ENCODE results near the gene TAOK1. TPM values are rescaled to one million over a fixed set of nuclear protein-coding genes. Genes with fewer than 3 reads are reported as not detected.

The TAOK1 gene
- polyA plus RNA-seq, 1 experiment: 34.2 TPM

DNA sequence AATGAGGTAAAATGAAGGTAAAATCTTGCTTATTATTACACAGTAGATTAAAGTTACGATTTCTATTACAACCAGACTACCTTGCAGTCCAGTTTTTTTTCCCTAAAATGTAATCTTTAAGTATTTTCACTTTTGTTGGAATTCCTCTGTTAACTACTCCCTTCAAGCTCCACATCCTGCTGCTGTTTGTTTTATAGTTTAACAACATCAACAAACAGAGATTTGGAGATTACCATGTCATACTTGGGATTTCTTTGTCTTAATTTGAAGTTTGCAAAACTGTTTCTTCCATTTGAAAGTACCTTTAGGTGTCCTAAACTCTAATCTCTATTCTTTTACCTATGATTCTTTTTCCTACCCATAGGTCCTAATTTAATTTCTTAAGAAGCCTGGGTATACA lies 93.3 kb downstream of the TAOK1 start:
- Histone ChIP-seq H3K27me3 (ENCODE audit: control insufficient read depth, insufficient read depth, low read length) (no peaks in the 10 kb centered on the region), H3K4me3 (ENCODE audit: low read depth, low read length) (no peak overlapping the region), H3K9me3 (ENCODE audit: control insufficient read depth, insufficient read depth, low read length) (no peaks in the 10 kb centered on the region), H3K27ac (ENCODE audit: low read depth, low read length) (no peak overlapping the region)
- POLR2A ChIA-PET: no interaction called here
- no peak for DNase-seq (ENCODE audit: low read depth, low spot score)
- TF ChIP-seq, protein P1, sequence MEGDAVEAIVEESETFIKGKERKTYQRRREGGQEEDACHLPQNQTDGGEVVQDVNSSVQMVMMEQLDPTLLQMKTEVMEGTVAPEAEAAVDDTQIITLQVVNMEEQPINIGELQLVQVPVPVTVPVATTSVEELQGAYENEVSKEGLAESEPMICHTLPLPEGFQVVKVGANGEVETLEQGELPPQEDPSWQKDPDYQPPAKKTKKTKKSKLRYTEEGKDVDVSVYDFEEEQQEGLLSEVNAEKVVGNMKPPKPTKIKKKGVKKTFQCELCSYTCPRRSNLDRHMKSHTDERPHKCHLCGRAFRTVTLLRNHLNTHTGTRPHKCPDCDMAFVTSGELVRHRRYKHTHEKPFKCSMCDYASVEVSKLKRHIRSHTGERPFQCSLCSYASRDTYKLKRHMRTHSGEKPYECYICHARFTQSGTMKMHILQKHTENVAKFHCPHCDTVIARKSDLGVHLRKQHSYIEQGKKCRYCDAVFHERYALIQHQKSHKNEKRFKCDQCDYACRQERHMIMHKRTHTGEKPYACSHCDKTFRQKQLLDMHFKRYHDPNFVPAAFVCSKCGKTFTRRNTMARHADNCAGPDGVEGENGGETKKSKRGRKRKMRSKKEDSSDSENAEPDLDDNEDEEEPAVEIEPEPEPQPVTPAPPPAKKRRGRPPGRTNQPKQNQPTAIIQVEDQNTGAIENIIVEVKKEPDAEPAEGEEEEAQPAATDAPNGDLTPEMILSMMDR (IDR thresholded peaks at IDR 0.05; ENCODE audit: low read depth, low read length): no peak
- CTCF ChIA-PET: interaction anchor here (1.1 to 2.6 kb wide), 2 partner anchors 53 to 114 kb away, joined by 3 to 11 read pairs; no protein-coding TSS in a partner anchor

DNA sequence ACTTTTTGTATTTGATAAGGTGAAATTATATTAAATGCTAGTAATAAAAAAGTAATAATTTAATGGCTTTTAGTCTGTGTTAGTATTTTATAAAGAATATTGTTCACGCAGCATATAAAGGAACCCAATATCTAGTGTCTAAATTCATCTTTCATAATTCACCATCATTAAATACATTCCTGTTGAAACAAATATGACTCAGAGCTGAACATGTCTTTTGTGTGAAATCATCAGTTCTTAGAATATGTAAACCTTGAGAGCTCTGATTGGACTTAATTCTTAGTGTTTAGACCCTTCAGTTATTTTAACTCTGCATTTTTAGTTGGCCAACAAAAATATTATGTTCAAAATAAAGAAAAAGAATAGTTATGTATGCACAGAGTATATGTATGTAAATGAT lies 104.8 kb downstream of the TAOK1 start:
- peak; percentile 3 for DNase-seq (ENCODE audit: low read depth, low spot score)
- Histone ChIP-seq H3K27ac (ENCODE audit: low read depth, low read length) (no peak overlapping the region), H3K4me3 (ENCODE audit: low read depth, low read length) (no peak overlapping the region), H3K9me3 (ENCODE audit: control insufficient read depth, insufficient read depth, low read length) (peaks cover 5% of the 10 kb centered on the region), H3K27me3 (ENCODE audit: control insufficient read depth, insufficient read depth, low read length) (no peaks in the 10 kb centered on the region)
- TF ChIP-seq, protein P1 (IDR thresholded peaks at IDR 0.05; ENCODE audit: low read depth, low read length): no peak
- ChIA-PET CTCF (interaction anchor here (0.8 to 1.6 kb wide), 3 partner anchors 41 to 125 kb away, joined by 3 to 5 read pairs (median 4); no protein-coding TSS in a partner anchor), POLR2A (interaction anchor here (0.6 to 1.5 kb wide), 4 partner anchors 10 to 436 kb away, joined by 3 to 6 read pairs (median 4); partner anchors contain the start of gene TAOK1)

DNA sequence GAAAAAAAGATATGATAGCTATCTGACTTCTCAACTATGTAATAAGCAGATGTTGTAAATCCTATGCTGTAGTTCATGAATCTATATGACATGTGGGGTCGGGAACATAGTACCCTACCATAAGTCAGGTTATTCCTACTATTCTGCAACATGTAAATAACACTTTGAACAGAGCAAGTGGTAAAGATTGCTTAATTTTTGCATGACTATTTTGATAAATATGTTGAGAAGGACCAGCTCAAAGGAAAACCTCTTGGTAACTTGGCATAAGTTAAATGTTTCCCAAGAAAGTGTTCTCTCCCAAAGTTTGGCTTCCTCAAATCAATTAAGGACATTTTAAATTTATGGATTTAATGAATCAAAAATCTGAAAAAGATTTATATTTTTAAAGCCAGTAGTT lies 114.5 kb downstream of the TAOK1 start:
- no peak overlapping the region for H3K4me3 ChIP-seq (ENCODE audit: low read depth, low read length)
- ChIA-PET POLR2A (interaction anchor here (1.0 to 1.2 kb wide), 2 partner anchors 10 kb away, joined by 4 read pairs; no protein-coding TSS in a partner anchor), CTCF (interaction anchor here (1.8 kb wide), 1 partner anchor 135 kb away, joined by 8 read pairs; no protein-coding TSS in a partner anchor)
- no peak for DNase-seq (ENCODE audit: low read depth, low spot score)
- H3K9me3 ChIP-seq (ENCODE audit: control insufficient read depth, insufficient read depth, low read length): no peaks in the 10 kb centered on the region
- no peaks in the 10 kb centered on the region for H3K27me3 ChIP-seq (ENCODE audit: control insufficient read depth, insufficient read depth, low read length)
- no peak overlapping the region for H3K27ac ChIP-seq (ENCODE audit: low read depth, low read length)
- TF ChIP-seq, protein P1 (IDR thresholded peaks at IDR 0.05; ENCODE audit: low read depth, low read length): no peak

DNA sequence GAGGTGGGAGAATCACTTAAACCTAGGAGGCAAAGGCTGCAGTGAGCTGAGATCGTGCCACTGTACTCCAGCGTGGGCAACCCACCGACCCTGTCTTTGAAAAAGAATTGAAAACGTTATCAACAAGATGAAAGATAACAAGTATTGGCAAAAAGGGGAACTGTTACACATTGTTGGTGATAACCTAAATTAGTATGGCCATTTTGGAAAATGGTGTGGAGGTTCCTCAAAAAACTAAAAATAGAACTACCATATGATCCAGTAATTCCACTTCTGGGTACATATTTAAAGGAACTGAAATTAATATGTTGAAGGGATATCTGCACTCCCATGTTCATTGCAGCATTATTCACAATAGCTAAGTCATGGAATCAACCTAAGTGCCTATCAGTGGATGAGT lies 115.7 kb downstream of the TAOK1 start:
- Histone ChIP-seq H3K27me3 (ENCODE audit: control insufficient read depth, insufficient read depth, low read length) (no peaks in the 10 kb centered on the region), H3K4me3 (ENCODE audit: low read depth, low read length) (no peak overlapping the region), H3K27ac (ENCODE audit: low read depth, low read length) (no peak overlapping the region), H3K9me3 (ENCODE audit: control insufficient read depth, insufficient read depth, low read length) (no peaks in the 10 kb centered on the region)
- no peak for DNase-seq (ENCODE audit: low read depth, low spot score)
- ChIA-PET POLR2A (no interaction called here), CTCF (interaction anchor here (0.6 to 1.8 kb wide), 2 partner anchors 26 to 136 kb away, joined by 4 to 8 read pairs; no protein-coding TSS in a partner anchor)
- TF ChIP-seq, protein P1 (IDR thresholded peaks at IDR 0.05; ENCODE audit: low read depth, low read length): no peak

DNA sequence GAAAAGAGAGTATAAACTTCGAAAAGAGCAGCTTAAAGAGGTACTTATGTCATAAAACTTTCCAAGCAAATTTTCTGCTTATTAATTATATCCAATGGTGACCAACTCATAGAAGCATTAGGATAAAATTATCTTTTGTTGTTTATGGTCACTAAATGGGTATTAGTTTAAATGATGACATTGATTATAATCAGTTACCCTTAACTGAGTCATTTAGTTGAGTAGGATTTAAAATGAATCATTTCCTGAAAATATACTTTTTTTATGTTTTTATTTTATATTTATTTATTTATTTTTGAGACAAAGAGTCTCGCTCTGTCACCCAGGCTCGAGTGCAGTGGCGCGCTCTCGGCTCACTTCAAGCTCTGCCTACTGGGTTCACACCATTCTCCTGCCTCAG lies 120.8 kb downstream of the TAOK1 start:
- Histone ChIP-seq H3K27ac (ENCODE audit: low read depth, low read length) (no peak overlapping the region), H3K27me3 (ENCODE audit: control insufficient read depth, insufficient read depth, low read length) (no peaks in the 10 kb centered on the region), H3K9me3 (ENCODE audit: control insufficient read depth, insufficient read depth, low read length) (no peaks in the 10 kb centered on the region), H3K4me3 (ENCODE audit: low read depth, low read length) (no peak overlapping the region)
- ChIA-PET POLR2A (no interaction called here), CTCF (interaction anchor here (1.0 to 4.3 kb wide), 2 partner anchors 25 to 141 kb away, joined by 3 to 14 read pairs; no protein-coding TSS in a partner anchor)
- TF ChIP-seq, protein P1 (IDR thresholded peaks at IDR 0.05; ENCODE audit: low read depth, low read length): no peak
- no peak for DNase-seq (ENCODE audit: low read depth, low spot score)

Measured in AG04450 (cell line).